Measurements from ENCODE around the gene ABCA7.

Gene ABCA7

GRCh38 chr19:1089126-1089771, 49.3 kb downstream of the ABCA7 start:
- DNase-seq = no peak

DNA sequence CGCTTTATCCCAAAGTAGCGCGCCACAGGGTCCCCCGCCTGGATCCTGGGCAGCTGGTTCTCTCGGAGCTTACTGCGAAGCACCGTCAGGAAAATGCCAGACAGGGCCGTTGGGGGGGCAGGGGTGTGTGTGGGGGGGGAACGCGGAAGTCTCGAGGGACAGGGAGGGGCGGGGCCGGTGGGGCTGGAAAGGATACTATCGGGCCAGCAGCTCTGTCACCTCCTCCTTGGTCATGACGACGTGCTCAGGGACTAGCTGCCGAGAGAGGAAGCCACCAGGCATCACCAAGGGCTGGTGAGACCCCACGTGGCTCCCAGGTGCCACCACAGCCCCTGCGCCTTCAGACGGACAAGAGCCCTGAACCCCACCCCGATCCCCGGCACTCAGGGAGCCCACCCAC, 50.0 kb downstream of the ABCA7 start:
- no peak for DNase-seq

GRCh38 chr19:1090731-1091543, 51.0 kb downstream of the ABCA7 start:
- DNase-seq = no peak

- no peak for DNase-seq
These were observed 51.8 kb downstream of the ABCA7 start for GRCh38 chr19:1091544-1092175.

- no peak for DNase-seq
These were observed 53.4 kb downstream of the ABCA7 start for GRCh38 chr19:1093330-1093729.

DNA sequence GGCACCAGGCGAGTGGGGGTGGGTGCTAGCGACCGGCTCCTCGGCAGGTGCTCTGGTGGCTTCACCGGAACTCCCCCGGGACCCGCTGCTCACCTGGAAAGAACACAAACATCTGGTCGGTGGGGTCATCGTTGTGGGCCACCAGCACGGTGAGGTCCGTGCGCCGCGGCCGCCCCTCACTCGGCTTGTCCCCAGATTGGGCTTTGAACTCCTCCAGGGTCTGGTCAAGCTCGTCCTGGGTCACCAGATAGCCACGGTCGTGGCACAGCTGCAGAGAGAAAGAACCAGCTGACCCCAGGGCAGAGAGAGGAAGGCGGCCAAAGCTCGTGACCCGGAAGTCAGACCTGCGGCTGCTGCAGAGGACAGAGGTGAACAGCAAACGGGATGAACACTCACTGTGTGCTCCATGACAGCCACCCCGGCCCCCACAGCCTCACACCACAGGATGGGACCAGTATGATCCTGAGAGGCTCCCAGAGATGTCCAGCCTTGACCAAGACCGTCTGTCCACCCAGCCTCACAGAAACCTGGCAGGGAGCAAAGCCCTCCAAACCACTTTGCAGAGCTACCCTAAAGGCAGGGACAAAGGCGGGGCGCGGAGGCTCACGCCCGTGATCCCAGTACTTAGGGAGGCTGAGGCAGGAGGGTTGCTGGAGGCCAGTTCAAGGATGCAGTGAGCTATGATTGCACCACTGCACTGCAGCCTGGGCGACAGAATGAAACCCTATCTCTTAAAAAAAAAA, 54.1 kb downstream of the ABCA7 start:
- no peak for DNase-seq

DNA sequence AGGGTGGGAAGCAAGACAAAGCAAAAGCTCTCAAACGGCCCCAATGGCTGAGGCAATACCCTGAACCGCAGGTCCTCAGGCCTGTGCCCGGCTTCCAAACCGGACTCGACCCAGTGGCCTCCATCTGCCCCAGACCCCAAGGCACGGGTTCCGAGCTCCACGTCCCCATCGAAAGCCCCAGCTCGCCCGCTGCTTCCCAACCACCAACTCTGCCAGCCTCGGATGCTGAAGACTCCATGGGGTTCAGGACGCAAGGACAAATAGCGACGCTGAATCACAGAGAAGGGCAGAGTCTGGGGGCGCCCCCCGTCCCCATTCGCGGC, 54.7 kb downstream of the ABCA7 start:
- DNase-seq = no peak

DNA sequence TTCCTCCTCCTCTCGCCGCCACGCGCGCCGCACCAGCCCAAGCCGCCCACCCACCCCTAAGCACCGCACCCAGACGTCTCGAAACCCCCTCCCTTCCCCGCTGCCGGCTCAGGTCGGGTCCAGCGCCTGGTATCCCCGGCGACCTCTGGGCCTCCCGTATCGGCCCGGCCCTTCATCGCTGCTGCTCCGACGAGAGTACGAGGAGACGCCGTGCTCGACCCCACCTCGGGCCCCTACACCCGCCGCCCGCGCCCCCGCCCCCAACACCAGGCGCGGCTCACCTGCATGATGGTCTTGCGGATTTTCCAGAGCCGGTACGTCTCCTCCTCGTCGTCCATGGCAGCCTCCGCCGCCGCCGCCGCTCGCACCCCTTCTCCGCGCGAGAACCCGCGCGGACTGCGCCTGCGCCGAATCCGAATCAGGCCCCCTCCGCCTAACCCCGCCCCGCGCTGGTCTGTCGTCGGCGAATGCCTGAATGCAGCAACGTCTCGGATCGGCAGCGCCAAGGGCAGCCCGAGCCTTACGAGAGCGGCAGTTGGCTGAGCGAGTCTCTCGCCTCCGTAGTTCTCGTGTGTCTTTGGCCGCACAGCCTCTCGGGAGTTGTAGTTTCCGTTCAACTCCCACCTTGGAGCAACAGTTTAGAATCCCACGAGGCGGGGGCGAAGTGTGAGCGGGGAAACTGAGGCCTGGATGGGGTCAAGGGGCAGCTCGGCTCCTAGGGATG, 55.2 kb downstream of the ABCA7 start, which contains the start of gene POLR2E:
TSS of gene POLR2E (minus strand) at position 398 of the 724 bp plus-strand sequence. CDS start at position 338, 60 bp downstream.
- DNase-seq = peak; percentile 95

GRCh38 chr19:1097810-1098176, 57.9 kb downstream of the ABCA7 start:
- no peak for DNase-seq

GRCh38 chr19:1098177-1099051, 58.5 kb downstream of the ABCA7 start:
- no peak for DNase-seq

DNA sequence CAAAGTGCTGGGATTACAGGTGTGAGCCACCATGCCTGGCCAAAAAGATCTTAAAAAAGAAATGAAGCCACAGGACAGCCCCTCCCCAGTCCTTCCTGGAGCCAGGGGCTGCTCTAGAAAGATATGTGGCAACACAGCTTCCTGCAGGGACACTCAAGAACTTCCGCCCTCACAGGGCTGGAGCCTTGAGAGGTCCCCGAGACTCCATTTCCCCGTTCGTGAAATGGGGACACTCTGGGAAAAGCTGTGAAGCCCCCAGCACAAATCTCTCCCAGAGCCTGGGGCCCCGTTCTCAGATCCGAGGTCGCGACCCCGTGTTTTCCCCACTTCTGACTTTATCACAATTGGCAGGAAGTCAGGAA, 61.4 kb downstream of the ABCA7 start:
- DNase-seq = no peak

DNA sequence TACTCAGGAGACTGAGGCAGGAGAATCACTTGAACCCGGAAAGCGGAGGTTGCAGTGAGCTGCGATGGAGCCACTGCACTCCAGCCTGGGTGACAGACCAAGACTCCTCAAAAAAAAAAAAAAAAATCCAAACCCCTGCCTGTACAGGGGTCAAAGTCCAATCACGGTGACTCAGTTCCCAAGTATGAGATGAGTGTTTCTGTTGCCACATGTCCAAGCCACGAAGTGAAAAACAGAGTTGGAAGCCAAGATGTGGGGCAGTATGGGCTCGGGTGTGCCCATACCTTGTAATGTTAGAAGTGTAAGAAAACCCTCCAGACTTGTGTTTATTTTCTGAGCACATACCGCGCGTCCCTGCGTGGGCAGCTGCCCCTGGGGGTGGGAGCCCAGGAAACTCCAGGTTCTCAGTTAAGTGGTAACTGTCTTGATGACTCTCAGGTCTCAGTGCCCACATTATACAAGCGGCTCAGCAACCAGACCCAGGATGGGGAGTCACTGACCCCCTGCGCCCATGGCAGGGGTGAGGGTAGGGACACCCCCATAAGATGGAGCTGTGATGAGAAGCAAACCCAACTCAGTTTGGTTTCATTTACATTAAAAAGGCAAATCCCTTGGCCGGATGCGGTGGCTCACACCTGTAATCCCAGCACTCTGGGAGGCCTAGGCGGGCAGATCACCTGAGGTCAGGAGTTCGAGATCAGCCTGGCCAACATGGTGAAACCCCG, 62.7 kb downstream of the ABCA7 start:
- DNase-seq = peak; percentile 49

DNA sequence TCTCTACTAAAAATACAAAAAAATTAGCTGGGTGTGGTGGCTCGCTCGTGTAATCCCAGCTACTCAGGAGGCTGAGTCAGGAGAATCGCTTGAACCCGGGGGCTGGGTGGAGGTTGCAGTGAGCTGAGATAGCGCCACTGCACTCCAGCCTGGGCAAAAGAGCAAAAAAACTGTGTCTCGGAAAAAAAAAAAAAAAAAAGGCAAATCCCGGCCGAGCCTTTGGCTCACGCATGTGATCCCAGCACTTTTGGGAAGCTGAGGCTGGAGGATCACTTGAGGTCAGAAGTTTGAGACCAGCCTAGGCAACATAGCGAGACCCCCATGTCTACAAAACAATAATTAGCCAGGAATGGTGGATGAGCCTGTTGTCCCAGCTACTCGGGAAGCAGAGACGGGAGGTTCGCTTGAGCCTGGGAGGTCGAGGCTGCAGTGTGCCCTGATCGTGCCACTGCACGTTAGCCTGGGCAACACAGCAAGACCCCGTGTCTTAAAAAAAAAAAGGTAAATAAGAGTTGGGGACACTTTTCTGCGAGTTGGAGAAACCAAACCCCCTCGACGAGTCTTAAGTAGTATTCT, 63.3 kb downstream of the ABCA7 start:
- DNase-seq = no peak

- DNase-seq = peak; percentile 98
These were observed 63.9 kb downstream of the ABCA7 start, which contains the start of gene GPX4 for GRCh38 chr19:1103708-1104310. Gene GPX4, plus strand, starts transcription at chr19:1103994. Its CDS starts 50 bp downstream, at chr19:1104044.

GRCh38 chr19:1104311-1105007, 64.6 kb downstream of the ABCA7 start:
- peak; percentile 77 for DNase-seq

- DNase-seq = no peak
These were observed 65.3 kb downstream of the ABCA7 start for GRCh38 chr19:1105008-1105872.

DNA sequence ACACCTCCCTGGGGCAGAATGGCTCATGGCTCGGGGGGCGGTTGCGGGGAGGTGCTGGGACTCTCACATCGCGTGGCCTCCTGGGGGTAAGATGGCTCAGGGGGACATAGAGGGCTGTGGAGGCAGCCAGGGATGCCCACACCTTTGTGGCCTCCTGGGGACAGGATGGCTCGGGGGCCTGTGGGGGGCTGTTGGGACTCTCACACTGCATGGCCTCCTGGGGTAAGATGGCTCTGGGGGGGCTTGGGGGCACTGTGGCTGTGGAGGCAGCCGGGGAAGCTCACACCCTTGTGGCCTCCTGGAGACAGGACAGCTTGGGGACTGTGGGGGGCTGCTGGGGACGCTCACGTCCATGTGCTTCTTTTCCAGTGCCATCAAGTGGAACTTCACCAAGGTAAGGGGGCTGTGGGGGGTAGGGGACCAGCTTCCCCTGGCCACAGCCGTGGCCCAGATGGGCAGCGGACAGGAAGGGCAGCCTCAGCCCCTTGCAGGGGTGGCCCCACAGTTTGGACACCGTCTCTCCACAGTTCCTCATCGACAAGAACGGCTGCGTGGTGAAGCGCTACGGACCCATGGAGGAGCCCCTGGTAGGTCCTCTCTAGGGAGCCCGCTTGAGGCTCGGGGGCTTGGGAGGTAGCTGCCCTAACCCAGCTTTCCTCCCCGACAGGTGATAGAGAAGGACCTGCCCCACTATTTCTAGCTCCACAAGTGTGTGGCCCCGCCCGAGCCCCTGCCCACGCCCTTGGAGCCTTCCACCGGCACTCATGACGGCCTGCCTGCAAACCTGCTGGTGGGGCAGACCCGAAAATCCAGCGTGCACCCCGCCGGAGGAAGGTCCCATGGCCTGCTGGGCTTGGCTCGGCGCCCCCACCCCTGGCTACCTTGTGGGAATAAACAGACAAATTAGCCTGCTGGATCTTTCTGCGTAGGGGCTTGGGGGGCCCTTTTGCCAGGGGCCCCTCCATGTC, 66.2 kb downstream of the ABCA7 start:
- DNase-seq = no peak
